Gastrocnemius medialis (tissue), 4 donors: ENCODE results near the gene PLA2G2E.

Experiments
- CTCF ChIP-seq, 5 experiments: fragments of 450-650 bp in 3 of 5; fragments of 200-600 bp in 2 of 5; sonication (generic) in 2 of 5; IDR thresholded peaks in 4 of 5; conservative IDR thresholded peaks in 1 of 5; 1 replicate in 4 of 5; 2 replicates in 1 of 5; pipeline ENCODE4 v1.5.1; 2016 to 2019; ENCODE audit warnings: antibody characterized with exemption in 5 of 5, mild to moderate bottlenecking in 3 of 5, moderate library complexity in 3 of 5
- POLR2A ChIP-seq, 2 donors: fragments of 450-650 bp; IDR thresholded peaks; one replicate each; pipeline ENCODE4 v1.6.1; 2017; ENCODE audit warnings: antibody characterized with exemption in 2 of 2, mild to moderate bottlenecking in 2 of 2, moderate library complexity in 2 of 2

DNA sequence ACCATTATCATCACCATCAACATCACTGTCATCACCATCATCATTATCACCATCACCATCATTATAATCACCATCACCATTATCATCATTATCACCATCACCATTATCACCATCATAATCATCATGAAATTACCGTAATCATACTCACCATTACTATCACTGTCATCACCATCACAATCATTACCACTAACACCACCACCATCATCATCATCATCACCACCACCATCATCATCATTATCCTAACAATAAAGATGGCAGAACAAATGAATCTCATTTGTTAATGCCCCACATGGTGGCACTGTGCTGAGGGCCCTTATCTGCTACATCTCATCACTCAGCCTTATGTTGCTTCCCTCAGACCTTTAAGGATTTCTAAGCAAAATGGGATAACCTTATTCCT lies 9.4 kb upstream of the PLA2G2E start:
- TF ChIP-seq CTCF (IDR thresholded peaks at IDR 0.05 in 4 of 5, conservative IDR thresholded peaks at IDR 0.05 in 1 of 5) (no peak), POLR2A (IDR thresholded peaks at IDR 0.05) (no peak)
